NOMO-1 treated with dmso at 0.1 percent for 144 hours (cell line): ENCODE measurements around the gene HBD.

Source experiments
- DNase-seq: peaks from one replicate; lab custom pipeline; 2025; ENCODE audit not compliant: unreplicated experiment; lab: John Stamatoyannopoulos, UW

HBD gene

DNA sequence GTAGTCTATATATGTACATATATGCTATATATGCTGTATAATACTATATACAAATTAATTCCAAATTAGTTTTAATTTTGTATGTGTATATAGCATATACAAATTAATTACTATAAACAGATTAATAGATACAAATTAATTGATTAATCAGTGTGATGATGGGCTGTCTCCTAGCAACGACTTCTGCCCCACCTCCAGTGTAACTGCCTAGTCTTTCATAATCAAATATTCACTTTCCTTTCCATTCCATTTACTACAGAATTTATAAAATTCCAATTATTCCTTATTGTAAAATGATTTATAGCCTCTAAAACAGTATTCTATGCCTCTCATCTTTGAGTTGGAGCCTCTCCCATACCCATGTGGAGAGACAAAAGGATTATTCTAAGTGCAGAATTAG, 976 bp downstream of the HBD start:
- no peak for DNase-seq

DNA sequence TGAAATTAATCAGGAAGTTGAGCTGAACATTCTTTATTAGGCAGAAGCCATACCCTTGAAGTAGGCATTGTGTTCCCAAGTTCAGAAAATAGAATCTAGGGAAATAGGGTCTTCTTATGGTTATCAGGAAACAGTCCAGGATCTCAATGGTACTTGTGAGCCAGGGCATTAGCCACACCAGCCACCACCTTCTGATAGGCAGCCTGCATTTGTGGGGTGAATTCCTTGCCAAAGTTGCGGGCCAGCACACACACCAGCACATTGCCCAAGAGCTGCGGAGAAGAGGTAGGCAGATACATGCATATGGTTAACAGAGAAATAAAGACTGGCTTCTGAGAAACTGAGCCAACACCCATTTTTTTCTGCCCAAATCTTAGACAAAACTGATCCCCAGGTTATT, 1.5 kb downstream of the HBD start:
- no peak for DNase-seq

DNA sequence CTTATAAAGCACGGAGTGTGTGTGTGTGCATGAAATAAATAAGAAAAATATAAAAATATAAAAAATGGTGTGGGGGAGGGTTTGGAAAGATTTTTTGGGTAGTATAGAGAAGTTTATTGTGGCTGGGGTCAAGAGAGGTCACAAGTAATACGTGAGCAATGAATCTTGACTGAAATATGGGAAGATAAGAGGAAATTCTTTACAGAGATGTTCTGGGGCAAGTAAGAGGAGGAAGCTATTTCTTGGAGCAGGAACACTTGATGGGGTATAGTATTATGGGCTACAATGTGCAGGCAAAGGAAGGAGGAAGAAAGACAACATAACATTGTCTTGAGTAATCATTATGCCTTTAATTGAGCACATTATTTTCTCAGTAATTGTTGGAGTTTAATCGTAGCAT, 2.1 kb downstream of the HBD start:
- DNase-seq, result no peak

DNA sequence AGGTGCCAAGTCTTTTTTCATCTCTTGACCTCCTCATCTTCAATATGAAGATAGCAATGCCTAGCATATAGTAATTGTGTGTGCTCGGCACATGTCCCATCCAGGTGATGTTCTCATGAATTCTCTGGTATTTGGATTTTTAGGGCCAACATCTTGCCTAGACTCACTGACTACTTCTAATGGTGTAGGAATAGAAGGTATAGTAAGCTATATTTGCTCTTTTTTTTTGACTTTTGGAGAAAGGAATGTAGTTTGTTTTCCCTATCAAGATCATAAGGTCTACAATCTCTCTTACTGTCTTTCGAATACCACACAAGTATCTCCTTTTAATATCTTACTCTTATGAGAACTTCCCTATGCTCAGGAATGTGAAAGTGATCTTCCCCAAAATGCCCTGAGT, 3.2 kb downstream of the HBD start:
- no peak for DNase-seq

DNA sequence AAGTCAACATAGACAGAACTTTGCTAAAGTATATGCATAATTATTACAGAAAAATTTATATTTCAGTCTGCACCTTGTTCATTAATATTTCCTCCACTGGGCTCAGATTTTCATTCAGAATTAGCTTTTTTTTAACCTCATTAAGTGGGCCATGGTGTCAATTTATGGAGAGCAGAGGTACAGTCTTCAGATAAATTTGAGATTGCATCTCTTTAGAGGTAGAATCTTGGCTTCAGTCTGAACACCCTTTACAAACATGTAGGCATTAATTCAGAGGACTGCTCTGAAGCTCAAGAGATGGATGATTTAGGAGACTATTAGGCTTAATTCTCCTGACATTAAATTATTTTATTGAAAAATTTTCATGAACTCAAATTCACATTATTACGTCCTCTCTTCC, 4.0 kb downstream of the HBD start:
- no peak for DNase-seq

DNA sequence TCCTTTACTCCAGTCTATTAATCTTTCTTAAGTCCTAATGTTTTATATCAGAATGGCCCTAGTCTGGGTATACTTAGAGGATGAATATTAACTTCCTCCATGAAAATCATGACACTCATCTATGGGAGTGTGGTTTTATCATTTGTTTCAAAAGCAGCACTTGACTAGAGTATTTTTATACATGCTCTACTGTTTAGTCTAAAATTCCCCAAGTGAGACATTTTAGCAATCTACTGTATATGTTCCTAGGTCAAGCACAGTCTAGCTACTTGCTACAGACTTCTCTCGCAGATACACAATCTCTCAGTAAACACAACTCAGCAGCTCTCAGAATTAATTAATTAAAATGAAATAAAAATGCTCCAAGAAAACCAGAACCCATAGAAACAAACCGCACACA, 4.5 kb downstream of the HBD start:
- no peak for DNase-seq

DNA sequence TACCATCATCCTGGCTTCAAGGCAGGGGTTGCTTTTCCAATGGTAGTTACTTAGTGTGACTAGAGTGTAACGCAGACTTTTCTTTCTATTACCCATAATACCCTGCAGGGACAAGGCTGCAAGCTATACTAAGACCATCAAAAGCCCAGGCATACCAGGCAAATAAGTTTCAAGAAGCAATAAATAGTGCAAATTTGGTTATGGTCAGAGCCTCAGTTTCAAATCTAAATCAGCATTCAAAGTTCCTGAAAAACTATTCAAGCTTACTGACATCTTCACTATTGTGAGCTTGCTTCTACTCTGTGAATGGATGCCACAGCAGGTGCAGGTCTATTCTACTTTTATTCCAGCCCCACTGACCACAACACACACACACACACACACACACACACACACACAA, 4.9 kb downstream of the HBD start:
- no peak for DNase-seq

DNA sequence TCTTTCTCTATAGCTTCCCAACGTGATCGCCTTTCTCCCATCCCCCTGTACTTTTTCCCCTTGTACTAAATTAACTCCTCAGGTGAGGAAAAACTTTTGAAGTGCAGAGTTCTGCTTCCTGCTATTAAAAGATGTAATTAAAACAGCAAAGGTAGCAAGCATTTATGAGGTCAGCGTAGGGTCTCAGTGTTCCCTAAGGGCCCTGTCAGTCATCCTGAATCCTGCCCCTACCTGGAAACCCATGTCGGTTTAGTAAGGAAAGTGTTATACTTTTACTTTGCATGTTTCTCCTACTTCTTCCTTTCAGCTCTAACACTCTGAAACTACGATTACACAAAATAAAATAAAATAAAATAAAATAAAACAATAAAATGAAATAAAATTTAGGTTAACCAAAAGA, 6.2 kb downstream of the HBD start:
- DNase-seq, result no peak

DNA sequence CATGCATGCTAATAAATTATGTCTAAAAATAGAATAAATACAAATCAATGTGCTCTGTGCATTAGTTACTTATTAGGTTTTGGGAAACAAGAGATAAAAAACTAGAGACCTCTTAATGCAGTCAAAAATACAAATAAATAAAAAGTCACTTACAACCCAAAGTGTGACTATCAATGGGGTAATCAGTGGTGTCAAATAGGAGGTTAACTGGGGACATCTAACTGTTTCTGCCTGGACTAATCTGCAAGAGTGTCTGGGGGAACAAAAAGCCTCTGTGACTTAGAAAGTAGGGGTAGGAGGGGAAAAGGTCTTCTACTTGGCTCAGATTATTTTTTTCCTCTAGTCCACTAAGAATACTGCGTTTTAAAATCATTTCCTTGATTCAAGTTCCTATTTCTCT, 6.6 kb downstream of the HBD start:
- DNase-seq, result no peak

DNA sequence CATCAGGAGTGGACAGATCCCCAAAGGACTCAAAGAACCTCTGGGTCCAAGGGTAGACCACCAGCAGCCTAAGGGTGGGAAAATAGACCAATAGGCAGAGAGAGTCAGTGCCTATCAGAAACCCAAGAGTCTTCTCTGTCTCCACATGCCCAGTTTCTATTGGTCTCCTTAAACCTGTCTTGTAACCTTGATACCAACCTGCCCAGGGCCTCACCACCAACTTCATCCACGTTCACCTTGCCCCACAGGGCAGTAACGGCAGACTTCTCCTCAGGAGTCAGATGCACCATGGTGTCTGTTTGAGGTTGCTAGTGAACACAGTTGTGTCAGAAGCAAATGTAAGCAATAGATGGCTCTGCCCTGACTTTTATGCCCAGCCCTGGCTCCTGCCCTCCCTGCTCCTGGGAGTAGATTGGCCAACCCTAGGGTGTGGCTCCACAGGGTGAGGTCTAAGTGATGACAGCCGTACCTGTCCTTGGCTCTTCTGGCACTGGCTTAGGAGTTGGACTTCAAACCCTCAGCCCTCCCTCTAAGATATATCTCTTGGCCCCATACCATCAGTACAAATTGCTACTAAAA, 7.5 kb downstream of the HBD start, which contains the start of gene HBB:
TSS of gene HBB (minus strand) at position 340 of the 579 bp plus-strand sequence. CDS start at position 290, 50 bp downstream.
- DNase-seq, result peak; percentile 13

DNA sequence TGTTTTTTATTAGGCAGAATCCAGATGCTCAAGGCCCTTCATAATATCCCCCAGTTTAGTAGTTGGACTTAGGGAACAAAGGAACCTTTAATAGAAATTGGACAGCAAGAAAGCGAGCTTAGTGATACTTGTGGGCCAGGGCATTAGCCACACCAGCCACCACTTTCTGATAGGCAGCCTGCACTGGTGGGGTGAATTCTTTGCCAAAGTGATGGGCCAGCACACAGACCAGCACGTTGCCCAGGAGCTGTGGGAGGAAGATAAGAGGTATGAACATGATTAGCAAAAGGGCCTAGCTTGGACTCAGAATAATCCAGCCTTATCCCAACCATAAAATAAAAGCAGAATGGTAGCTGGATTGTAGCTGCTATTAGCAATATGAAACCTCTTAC, 8.8 kb downstream of the HBD start:
- no peak for DNase-seq

DNA sequence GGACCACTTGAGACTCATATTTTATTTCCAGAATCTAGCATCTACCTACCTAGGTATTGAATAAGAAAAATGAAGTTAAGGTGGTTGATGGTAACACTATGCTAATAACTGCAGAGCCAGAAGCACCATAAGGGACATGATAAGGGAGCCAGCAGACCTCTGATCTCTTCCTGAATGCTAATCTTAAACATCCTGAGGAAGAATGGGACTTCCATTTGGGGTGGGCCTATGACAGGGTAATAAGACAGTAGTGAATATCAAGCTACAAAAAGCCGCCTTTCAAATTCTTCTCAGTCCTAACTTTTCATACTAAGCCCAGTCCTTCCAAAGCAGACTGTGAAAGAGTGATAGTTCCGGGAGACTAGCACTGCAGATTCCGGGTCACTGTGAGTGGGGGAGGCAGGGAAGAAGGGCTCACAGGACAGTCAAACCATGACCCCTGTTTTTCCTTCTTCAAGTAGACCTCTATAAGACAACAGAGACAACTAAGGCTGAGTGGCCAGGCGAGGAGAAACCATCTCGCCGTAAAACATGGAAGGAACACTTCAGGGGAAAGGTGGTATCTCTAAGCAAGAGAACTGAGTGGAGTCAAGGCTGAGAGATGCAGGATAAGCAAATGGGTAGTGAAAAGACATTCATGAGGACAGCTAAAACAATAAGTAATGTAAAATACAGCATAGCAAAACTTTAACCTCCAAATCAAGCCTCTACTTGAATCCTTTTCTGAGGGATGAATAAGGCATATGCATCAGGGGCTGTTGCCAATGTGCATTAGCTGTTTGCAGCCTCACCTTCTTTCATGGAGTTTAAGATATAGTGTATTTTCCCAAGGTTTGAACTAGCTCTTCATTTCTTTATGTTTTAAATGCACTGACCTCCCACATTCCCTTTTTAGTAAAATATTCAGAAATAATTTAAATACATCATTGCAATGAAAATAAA, 9.5 kb downstream of the HBD start:
- DNase-seq, result no peak

DNA sequence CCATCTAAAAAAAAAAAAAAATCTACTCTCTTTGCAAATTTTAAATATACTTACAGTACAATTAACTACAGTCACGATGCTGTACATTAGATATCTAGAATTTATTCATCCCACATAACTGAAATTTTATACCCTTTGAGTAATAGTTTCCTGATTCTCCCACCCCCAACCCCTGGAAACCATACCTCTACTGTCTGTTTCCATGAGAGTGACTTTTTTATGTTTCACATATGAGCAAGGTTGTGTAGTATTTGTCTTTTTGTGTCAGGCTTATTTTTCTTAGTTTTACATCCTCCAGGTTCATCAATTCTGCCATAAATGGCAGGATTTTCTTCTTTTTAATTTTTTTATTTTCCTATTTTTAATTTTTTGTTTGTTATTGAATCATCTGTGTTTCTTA, 10.6 kb downstream of the HBD start:
- DNase-seq, result no peak

DNA sequence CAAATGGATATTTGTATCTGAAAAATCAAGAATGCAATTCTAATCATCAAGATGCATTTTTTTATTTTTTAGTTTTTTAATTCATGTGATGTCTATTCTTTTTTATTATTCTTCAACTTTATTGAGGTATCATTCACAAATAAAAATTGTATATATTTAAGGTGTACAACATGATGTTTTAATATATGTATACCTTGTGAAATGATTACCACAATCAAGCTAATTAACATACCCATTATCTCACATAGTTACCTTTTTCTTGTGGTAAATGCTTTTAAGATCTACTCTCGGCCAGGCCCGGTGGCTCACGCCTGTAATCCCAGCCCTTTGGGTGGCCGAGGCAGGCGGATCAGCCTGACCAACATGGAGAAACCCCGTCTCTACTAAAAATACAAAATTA, 11.1 kb downstream of the HBD start:
- DNase-seq, result no peak

DNA sequence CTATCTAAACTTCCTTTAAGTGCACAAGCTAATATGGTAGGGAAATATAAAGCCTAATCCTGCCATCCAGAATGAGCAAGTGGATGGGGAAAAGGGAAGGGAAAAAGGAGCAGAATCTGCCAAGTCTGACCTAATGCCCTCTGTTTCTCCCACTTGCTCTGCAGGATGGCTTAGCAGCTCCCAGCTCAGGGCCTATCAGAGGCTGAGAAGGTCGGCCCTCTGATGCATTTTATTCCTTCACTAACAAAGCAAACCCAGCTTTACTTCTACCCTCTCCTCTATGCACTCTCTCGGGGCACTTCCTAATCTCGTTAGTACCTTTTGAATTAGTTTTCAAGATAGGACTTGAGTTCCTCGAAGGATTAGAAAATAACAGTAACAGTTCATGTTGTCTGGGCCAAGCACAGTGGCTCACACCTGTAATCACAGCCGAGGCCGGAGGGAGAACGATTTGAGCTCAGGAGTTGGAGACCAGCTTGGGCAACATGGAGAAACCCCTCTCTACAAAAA, 23.9 kb downstream of the HBD start:
- no peak for DNase-seq

DNA sequence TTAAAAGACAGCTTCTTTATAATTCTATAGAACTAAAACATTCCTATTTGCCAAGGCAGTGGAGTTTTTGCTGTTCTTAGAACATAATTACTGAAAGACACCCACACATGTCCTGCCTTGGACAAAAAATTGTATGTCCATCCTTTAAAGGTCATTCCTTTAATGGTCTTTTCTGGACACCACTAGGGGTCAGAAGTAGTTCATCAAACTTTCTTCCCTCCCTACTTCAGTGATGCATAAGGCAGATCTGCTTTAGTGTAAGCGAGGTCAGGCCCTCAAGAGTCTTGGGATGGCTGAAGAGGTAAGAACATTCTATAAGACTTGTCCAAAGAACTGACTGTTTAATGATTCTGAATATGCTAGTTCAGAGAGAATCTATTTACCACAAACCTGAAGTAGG, 29.5 kb downstream of the HBD start:
- no peak for DNase-seq

DNA sequence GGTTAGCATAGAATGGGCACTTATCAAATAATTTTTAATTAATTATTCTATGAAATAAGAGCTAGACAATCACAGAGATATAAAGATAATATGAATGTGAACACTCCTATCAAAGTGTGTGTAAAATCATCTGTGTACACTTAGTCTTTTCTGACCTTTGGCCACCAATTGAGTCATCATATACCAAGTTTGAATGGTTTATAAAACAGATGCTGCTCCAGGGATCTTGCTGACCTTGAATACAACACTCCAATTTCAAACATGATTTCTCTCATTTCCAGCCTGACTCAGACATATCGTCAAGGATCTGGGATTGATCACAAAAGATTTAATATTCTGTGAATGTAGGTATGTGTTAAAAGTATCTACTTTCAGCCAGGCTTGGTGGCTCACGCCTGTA, 30.9 kb downstream of the HBD start:
- DNase-seq, result no peak

DNA sequence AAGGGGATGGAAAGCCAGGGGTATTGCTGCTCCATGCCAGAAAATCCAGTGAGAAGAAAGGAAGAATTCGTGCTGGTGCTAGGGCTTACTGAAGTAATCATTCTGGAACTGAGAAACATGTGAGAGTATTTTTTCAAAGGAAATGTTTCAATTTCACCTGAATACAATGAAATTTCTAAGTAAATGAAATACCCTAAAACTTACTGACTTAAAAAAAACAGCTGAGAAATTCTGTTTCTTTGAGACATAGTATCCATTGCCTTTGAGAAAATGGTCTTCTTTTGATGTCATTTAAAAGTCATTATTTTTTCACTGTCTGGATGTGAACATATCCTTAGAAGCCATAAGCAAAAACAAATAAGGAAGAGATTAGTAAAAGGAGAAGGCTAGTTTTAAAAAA, 33.7 kb downstream of the HBD start, which contains the start of gene OR51V1:
TSS of gene OR51V1 (minus strand) at position 101 of the 400 bp plus-strand sequence. CDS start at position 101, 0 bp downstream.
- DNase-seq, result no peak

DNA sequence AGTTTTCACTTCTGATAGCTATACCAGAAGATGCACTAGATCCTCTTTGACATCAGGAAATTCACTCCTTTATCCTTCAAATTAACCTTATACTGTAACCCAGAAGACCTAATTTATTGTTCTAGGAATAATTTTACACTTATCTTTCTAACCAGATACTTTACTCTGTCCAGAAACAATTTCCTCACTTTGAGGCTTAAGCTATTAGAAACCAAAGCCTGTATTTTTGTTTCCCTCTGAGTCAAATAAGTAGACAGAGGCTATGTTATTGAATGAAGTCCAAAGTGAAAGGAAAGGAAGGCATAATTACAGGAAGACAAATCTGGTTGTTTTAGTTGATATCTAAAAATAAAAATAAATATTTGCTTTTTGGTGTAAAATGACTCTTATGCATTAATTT, 36.0 kb downstream of the HBD start:
- no peak for DNase-seq

DNA sequence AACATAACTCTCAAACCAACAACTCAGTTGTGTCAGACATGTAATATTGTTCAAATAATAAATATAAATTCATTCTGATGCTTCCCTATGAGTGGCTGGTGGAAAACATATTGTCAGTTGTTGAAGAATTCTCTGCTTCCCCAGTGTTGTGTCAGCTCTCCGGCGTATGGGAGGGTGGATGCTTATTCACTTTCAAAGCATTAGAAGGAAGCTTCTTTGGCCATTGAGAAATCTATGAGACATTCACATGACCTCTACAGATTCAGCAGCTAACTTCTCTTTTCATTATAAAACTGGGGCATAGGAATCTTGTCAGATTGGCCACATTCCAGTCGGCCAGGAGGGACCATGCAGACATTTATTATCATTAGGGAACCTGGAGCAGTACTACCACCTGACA, 36.7 kb downstream of the HBD start:
- no peak for DNase-seq

DNA sequence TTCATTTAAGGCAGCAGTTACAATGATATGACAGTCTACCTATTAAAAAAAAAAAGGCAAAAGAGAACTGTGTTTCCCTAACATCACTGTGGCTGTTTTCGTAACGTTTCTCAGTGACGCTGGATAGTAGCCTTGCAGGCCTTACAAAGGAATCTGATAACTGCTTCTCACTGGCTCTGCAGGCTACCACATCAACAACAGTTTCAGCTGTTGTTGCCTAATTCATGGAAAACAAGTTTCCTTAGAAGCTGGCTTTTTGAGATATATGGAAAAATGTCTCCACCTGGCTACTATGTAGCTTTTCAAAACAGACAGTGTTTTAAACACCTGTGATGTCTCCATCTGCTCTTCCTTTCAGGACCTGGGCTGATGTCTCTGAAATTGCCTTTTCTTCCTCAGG, 37.6 kb downstream of the HBD start:
- DNase-seq, result no peak

DNA sequence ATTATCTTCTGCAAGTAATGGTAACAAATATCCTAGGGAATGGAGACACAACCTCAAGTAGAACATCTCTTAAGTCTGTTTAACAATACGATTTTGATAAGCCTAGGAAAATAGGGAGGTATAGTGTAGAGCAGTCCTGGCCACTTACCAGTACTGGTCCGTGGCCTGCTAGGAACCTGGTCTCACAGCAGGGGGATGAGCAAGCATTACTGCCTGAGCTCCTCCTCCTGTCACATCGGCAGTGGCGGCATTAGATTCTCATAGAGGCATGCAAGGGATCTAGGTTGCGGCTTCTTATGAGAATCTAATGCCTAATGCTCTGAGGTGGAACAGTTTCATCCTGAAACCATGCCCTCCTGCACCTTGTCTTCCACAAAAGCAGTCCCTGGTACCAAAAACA, 38.2 kb downstream of the HBD start:
- DNase-seq, result no peak
